ENCODE measurements around the gene ETV5. TPM values are rescaled to one million over a fixed set of nuclear protein-coding genes. Genes with fewer than 3 reads are reported as not detected.
A peak's percentile ranks its signal among the peaks of the same experiment; 100 is the strongest.

ETV5 gene
- total RNA-seq, 6 experiments from 2014 or later, result 4.5 to 15.4 (median 8.2) TPM

DNA sequence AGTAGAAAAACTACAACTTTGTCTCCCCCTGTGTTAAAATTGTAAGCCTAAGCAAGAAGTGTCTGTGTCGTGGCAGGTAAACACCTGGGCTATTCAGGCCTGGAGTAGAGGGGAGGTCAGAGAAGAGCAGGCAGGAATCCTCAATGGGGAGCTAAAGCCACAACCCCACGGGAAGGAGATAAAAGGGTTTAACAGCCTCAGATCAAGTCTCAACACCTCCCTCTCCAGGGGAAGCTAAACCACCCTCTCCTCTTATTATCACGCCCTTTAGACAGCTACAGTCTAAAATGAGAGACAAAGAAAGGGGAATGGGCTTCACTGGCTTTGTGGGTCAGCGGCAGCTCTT is 11.6 kb downstream of the ETV5 start:
- peaks cover 0 to 34% (median 4%) of the 10 kb centered on the region in 4 donors for H3K4me1 ChIP-seq
- H3K27me3 ChIP-seq, result no peaks in the 10 kb centered on the region
- intact Hi-C loops (cut with DNase I), result loop anchor here in 1 of 2 donors (5.0 kb wide), 1 partner anchor 145 kb away; no protein-coding TSS in a partner anchor
- H3K9me3 ChIP-seq, result no peaks in the 10 kb centered on the region
- peak overlapping the region in 1 of 3 donors; percentile 35 for H3K27ac ChIP-seq
- ATAC-seq, result no peak
- no peak for DNase-seq
- H3K36me3 ChIP-seq, result no peaks in the 10 kb centered on the region
- WGBS (ENCODE audit: insufficient coverage, low coverage, low lambda C conversion rate, missing lambda C conversion rate), result 33% methylated on average over 4 of the region's 4 CpGs
- peak overlapping the region in 2 of 3 donors; percentile 35 to 40 for H3K4me3 ChIP-seq
- TF ChIP-seq, protein P1, sequence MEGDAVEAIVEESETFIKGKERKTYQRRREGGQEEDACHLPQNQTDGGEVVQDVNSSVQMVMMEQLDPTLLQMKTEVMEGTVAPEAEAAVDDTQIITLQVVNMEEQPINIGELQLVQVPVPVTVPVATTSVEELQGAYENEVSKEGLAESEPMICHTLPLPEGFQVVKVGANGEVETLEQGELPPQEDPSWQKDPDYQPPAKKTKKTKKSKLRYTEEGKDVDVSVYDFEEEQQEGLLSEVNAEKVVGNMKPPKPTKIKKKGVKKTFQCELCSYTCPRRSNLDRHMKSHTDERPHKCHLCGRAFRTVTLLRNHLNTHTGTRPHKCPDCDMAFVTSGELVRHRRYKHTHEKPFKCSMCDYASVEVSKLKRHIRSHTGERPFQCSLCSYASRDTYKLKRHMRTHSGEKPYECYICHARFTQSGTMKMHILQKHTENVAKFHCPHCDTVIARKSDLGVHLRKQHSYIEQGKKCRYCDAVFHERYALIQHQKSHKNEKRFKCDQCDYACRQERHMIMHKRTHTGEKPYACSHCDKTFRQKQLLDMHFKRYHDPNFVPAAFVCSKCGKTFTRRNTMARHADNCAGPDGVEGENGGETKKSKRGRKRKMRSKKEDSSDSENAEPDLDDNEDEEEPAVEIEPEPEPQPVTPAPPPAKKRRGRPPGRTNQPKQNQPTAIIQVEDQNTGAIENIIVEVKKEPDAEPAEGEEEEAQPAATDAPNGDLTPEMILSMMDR (IDR thresholded peaks at IDR 0.05), result no peak
- no peak for TF ChIP-seq POLR2A (IDR thresholded peaks at IDR 0.05)

DNA sequence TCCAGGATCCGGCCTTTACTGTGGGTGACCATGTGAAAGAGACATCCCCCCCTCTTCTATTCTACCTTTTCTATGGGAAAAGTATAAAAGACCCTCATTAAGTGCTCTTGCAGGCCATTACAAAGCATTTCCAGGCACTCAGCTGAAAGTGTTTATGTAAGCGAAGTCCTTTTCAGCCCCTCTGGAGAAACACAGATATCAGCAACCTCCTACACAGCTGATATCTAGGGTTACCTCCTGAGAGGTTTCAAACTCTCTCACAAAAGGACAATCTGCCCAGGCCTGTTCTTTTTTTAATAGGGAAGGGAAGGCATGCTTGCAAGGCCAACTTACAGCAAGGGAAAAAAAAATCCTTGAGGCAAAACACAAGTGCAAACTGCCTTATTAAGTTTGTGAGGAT is 12.6 kb downstream of the ETV5 start:
- H3K27ac ChIP-seq, result no peak overlapping the region
- TF ChIP-seq, protein P1 (IDR thresholded peaks at IDR 0.05), result no peak
- TF ChIP-seq POLR2A (IDR thresholded peaks at IDR 0.05), result no peak
- no peaks in the 10 kb centered on the region for H3K9me3 ChIP-seq
- peaks cover 0 to 40% (median 4%) of the 10 kb centered on the region in 4 donors for H3K4me1 ChIP-seq
- WGBS (ENCODE audit: insufficient coverage, low coverage, low lambda C conversion rate, missing lambda C conversion rate), result 67% methylated on average over 1 of the region's 2 CpGs
- H3K4me3 ChIP-seq, result no peak overlapping the region
- ATAC-seq (no peak), DNase-seq (no peak)
- no peaks in the 10 kb centered on the region for H3K36me3 ChIP-seq
- no peaks in the 10 kb centered on the region for H3K27me3 ChIP-seq
- intact Hi-C loops (cut with DNase I), result loop anchor here in 1 of 2 donors (5.0 kb wide), 1 partner anchor 146 kb away; no protein-coding TSS in a partner anchor

DNA sequence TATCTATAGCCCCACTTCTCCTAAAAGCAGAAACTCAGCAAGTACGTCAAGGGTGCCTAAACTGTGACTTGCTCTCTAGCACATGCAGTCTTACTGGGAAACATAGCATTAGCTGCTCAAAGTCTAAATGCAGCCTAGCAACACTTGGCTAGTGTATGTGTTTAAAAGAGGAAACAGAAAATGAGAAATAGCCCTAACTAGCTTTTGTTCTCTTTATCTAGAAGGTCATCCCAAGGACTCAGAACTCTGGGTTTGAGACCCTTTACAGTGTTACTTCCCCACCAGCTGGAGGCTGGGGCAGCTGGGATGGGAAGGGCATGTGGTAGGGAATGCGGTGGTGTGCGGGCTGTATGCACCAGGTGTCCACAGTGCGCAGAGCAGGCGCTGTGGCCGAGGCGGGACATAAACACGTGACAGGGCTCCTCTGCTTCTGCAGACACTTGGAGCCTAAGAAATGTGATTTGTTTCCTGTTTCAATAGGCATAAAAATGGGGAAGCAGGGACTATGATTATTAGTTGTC is 13.3 kb downstream of the ETV5 start:
- peak in 2 of 3 donors; percentile 31 to 57 for DNase-seq
- ATAC-seq, result peak in 3 of 4 donors; percentile 13 to 33 (median 22)

DNA sequence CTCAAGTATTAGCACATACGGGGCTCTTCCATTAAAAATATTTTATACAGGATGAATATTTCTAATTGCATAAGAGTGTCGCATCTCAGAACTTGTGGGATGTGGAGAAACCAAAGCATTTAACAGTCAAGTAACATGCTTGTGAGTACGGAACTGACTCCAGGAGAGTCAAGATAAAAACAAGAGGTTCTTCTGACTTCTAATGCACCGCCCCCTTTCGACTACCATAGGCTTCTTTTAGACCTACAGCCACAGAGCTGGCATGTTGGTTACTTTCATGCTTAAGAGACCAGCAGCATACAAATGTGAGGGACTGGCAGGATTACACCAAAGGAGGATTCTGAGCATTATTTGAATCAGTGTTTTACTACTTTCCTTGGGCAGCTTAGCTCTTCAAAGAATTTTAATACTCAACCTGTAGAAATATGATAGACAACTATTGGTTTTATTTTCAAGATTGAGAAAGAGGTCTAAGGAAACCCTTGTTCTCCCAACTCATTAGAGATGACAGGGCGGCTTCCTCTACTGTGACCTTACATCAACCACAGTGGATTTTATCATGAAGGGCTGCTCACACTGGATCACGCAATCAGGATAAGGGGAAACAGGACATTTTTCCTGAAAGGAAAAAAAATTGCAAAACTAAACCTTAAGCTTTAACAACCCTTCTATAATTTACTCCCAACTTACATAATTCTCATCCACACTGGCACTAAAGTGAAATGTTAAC is 14.0 kb downstream of the ETV5 start:
- Histone ChIP-seq H3K4me3 (no peak overlapping the region), H3K36me3 (no peaks in the 10 kb centered on the region), H3K9me3 (no peaks in the 10 kb centered on the region), H3K27me3 (no peaks in the 10 kb centered on the region), H3K27ac (peak overlapping the region in 1 of 3 donors; percentile 24), H3K4me1 (peaks cover 0 to 40% (median 4%) of the 10 kb centered on the region in 4 donors)
- ATAC-seq (no peak), DNase-seq (no peak)
- 63% methylated on average over 7 of the region's 7 CpGs for WGBS (ENCODE audit: insufficient coverage, low coverage, low lambda C conversion rate, missing lambda C conversion rate)
- TF ChIP-seq POLR2A (IDR thresholded peaks at IDR 0.05), result no peak
- TF ChIP-seq, protein P1 (IDR thresholded peaks at IDR 0.05), result no peak
- intact Hi-C loops (cut with DNase I), result loop anchor here in 1 of 2 donors (5.0 kb wide), 1 partner anchor 147 kb away; no protein-coding TSS in a partner anchor

More for the DNA sequence above, 13.3 kb downstream of the ETV5 start:
- H3K9me3 ChIP-seq, result no peaks in the 10 kb centered on the region
- intact Hi-C loops (cut with DNase I), result loop anchor here in 1 of 2 donors (5.0 kb wide), 1 partner anchor 147 kb away; no protein-coding TSS in a partner anchor
- TF ChIP-seq, protein P1 (IDR thresholded peaks at IDR 0.05), result no peak
- no peak for TF ChIP-seq POLR2A (IDR thresholded peaks at IDR 0.05)
- H3K36me3 ChIP-seq, result no peaks in the 10 kb centered on the region
- H3K4me3 ChIP-seq, result no peak overlapping the region
- 52% methylated on average over 2 of the region's 8 CpGs for WGBS (ENCODE audit: insufficient coverage, low coverage, low lambda C conversion rate, missing lambda C conversion rate)
- H3K4me1 ChIP-seq, result peaks cover 0 to 40% (median 4%) of the 10 kb centered on the region in 4 donors
- H3K27ac ChIP-seq, result peak overlapping the region in 2 of 3 donors; percentile 24 to 29
- H3K27me3 ChIP-seq, result no peaks in the 10 kb centered on the region

All from right lobe of liver (tissue), 6 donors.